22Rv1 (cell line): ENCODE measurements around the gene TFAP2C.

Experiments
- H3K27ac ChIP-seq: fragments of 450-650 bp; 2 replicates; pipeline ENCODE4 v1.5.1; 2017
- ZFX ChIP-seq: fragments of 450-650 bp; IDR thresholded peaks from 2 replicates; pipeline ENCODE4 v1.6.1; 2017; ENCODE audit warnings: antibody characterized with exemption, borderline replicate concordance
- TF ChIP-seq, protein P1 (sequence below): fragments of 450-650 bp; IDR thresholded peaks from 2 replicates; pipeline ENCODE4 v1.5.1; 2017; ENCODE audit warnings: mild to moderate bottlenecking

TFAP2C gene

DNA sequence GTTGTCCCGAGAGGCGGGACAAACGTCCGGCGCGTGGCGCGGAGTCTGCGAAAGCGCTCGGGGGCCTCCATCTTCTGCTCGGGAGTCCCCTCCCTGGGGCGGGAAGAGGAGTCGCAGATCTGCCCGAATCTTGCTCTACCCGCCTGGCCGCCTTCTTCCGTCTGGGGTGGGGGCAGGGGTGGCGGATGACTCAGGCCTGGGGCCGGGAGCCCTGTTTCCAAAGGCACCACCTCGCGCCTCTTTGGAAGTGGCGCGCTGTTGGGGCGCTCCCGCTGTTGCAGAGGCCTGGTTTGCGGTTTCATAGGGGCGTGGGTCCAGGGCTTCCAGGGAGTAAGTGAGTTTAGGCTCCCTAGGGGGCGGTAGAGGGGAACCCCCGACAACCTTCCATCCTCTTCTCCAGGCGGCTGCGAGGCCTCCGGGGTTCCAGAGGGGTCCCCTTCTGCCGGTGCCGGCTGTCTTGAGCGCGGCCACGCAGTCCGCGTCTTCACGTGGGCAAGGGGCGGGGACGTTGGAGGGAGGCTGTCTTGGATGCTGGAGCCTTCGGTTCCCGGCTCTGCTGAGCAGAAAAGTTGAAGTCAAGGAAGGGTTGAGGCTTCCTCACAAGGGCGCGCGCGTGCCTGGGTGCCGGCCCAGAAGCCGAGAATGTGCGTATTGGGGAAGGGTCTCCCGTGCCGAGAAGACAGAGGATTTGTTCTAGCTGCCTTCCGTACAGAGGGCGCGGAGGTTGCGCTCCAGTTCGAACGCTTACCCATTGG is 2.6 kb upstream of the TFAP2C start:
- no peak overlapping the region for H3K27ac ChIP-seq
- TF ChIP-seq, protein P1, sequence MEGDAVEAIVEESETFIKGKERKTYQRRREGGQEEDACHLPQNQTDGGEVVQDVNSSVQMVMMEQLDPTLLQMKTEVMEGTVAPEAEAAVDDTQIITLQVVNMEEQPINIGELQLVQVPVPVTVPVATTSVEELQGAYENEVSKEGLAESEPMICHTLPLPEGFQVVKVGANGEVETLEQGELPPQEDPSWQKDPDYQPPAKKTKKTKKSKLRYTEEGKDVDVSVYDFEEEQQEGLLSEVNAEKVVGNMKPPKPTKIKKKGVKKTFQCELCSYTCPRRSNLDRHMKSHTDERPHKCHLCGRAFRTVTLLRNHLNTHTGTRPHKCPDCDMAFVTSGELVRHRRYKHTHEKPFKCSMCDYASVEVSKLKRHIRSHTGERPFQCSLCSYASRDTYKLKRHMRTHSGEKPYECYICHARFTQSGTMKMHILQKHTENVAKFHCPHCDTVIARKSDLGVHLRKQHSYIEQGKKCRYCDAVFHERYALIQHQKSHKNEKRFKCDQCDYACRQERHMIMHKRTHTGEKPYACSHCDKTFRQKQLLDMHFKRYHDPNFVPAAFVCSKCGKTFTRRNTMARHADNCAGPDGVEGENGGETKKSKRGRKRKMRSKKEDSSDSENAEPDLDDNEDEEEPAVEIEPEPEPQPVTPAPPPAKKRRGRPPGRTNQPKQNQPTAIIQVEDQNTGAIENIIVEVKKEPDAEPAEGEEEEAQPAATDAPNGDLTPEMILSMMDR: peak; percentile 39
- TF ChIP-seq ZFX: no peak

DNA sequence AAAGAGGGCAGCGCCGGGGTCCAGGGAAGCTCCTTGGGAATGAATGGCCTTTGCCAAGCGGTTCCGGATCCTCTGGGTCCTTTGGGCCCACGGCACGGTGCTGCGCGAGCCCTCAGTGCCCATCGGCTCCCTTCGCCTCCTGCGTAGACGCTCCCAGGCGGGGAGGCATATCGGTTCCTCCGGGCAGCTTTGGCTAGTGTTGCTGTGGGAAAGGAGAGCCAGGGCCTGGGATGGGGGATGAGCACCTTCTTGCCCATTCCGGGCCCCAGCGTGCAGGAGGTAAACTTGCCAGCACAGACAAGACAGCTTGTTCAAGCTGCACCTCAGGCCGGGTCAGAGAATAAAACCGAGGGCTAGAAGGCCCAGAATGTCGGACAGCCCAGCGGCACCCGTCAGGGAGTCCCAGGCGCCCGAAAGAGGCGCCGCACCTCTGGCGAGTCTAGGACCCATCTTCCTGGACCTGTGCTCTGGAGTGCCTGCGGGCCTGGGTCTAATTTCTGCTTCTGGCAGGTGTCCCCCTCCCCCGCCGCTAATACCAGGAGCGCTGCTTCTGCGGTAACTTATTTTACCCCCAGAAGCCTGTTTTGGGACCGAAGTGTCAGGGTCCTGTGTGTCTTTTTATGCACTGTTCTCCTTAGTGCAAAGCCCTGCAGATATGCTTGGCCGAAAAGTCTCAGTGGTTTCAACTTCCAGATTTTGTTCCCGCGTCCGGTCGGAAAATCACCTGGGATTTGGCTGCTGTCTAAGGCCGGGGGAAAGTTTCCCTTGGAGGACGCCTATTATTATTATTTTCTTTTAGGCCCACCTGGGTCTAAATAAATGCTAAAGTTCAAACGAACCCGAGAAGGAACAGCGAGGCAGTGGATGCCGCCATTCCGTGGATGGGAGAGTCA is 1.7 kb upstream of the TFAP2C start:
- H3K27ac ChIP-seq: no peak overlapping the region
- TF ChIP-seq, protein P1: no peak
- no peak for TF ChIP-seq ZFX

DNA sequence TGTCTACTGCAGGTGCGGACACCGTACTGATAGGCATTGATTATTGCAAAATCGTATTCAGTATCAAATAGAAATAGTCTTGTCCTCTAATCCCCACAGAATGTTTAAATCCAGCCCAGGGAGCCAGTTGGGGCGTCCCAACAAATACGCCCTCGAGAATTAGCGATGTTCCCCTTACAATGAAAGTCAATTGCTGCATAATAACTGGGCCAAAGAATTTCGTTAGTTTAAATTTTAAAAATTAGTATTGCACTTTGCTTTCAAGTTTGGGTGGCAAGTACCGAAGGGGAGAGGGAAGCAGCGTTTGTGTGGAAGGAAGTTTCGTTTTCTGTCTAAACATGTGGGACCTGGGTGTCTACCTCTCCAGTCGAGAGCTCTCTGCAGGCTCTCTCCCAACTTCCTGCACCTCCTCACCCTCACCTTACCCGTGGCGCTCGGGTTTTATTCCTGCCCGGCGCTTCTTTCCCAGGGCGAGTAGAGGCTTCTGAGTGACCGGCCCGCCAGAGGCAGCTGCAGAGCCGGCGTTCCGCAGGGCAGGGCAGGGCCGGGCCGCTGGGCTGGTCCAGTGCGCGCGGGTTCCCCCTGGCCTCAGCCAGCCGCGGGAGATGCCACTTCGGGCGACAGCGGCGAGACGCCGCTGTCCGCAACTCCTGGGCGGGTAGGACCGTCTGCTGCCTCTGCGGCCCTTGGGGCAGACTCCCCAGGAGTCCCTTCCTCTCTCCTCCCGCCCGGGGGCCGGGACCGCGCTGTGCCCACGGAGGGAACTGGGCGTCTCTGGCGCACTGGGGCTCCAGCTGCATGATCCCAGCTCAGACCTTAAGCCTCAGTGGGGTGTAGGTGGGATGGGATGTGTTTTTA is 862 bp upstream of the TFAP2C start:
- TF ChIP-seq ZFX: no peak
- TF ChIP-seq, protein P1: no peak

DNA sequence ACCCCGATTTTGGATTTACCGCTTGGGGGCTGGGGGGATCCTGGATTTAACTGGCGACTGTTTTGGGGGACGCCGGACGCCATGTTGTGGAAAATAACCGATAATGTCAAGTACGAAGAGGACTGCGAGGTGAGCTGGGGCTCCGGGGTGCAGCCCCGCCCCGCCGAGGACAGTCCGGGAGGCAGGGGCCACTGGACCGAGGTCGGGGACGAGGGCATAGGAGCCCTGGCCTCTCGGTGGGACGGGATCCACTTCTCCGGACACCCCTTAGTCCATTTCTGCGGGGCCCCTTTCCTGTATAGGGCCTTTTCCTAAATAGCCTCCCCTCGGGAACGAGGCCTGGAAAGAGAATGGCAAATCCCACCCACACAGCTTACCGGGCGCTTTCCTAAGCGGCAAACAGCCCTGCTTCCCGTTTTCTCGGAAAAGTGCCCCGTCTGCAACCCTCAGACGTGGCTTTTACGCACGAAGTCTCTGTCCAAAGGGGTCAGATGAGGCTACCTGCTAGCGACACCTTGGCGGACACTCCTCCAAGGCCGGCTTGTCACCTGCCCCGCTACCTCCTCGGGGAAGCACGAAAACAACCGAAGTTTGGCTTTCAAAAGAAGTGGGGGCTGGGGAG is 469 bp downstream of the TFAP2C start:
- H3K27ac ChIP-seq: no peak overlapping the region
- TF ChIP-seq, protein P1: no peak
- no peak for TF ChIP-seq ZFX

More for the DNA sequence above, 862 bp upstream of the TFAP2C start:
- H3K27ac ChIP-seq: no peak overlapping the region

DNA sequence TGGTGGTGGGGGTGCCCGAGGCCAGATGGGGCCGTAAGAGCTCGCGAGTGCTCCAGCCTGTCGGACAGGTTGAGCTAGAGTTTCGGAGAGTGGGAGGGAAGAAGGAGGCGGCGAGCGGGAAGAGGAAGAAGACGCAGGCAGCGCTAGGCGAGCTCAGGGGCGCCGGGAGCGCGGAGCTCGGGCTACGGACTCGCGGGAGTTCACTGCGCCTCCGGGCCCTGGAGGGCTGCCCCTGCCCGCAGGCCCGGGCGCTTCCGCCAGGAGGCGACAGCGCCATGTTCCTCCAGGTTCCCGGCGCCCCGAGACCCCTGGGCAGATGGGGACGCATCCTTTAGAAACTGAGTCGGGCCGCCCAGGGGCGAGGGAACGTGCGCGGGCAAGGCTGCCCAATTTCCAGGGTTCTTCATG is 984 bp downstream of the TFAP2C start:
- no peak overlapping the region for H3K27ac ChIP-seq
- no peak for TF ChIP-seq ZFX
- TF ChIP-seq, protein P1: peak; percentile 38

DNA sequence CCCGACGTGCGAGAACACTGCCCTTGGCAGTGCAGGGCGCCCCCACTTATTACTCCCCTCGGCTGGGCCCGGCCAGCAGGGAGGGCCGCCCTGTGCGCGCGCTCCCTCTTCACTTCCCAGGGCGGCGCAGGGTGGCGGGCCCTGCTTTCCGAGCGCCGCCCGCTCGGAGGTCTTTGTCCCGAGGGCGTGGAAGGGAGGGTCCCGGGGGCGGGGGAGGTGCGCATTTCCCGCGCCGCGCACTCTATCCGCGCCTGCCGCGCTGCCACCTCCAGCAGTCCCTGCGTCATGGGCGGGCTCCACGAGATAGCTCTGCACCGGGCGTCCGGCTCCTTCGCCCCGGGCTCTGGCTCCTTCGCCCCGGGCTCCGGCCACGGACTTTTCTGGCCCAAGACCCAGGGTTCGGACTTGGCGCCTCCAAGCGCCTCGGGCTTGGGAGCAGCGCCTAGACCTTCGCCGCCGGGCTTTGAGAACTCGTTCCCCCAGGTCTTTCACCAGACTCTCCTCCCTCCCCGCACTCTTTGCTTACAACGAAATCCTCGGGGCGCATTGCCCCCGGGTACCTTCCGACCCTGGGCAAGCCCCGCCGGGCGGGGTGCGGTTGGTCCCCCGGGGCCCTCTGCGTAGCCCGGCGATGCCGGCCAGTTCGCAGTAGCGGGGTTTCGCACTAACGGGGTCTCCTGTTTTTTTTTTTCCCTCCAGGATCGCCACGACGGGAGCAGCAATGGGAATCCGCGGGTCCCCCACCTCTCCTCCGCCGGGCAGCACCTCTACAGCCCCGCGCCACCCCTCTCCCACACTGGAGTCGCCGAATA is 1.6 kb downstream of the TFAP2C start:
- no peak overlapping the region for H3K27ac ChIP-seq
- no peak for TF ChIP-seq ZFX
- TF ChIP-seq, protein P1: 0 out of 2 replicates have a peak, but pooled peaks have one; percentile 9
